ENCODE data around the gene LDLRAD4. TPM values are rescaled to one million over a fixed set of nuclear protein-coding genes. Genes with fewer than 3 reads are reported as not detected.

LDLRAD4 gene
- total RNA-seq, 1 donor: 0.54 TPM

GRCh38 chr18:13696961-13697360 lies 478.4 kb downstream of the LDLRAD4 start:
- no peak overlapping the region for H3K4me3 ChIP-seq (ENCODE audit: low read depth, low read length)
- no peak for DNase-seq (ENCODE audit: low read depth)
- no peak for TF ChIP-seq CTCF (IDR thresholded peaks at IDR 0.05; ENCODE audit: insufficient read depth, low read length)

- DNase-seq (ENCODE audit: low read depth): no peak
- no peak overlapping the region for H3K4me3 ChIP-seq (ENCODE audit: low read depth, low read length)
- no peak for TF ChIP-seq CTCF (IDR thresholded peaks at IDR 0.05; ENCODE audit: insufficient read depth, low read length)
Measured at GRCh38 chr18:13700153-13700552, 481.6 kb downstream of the LDLRAD4 start.

Small RNA genes lying within 50 kb of the gene (small RNA-seq; reads per million reads assigned to genes)
- gene MIR4526: not detected
- gene MIR5190: not detected

Other genes starting within 250 kb of the LDLRAD4 start
- gene CEP192, start 227.4 kb upstream of the LDLRAD4 start, total RNA-seq (ENCODE audit: low replicate concordance): 27.2 and 38.3 TPM in 2 replicates